Measurements from ENCODE around the gene NSF.

Gene NSF

GRCh38 chr17:46758614-46759013 lies 168.1 kb downstream of the NSF start:
- DNase-seq (ENCODE audit: low read depth), result no peak
- no peak overlapping the region for H3K4me3 ChIP-seq (ENCODE audit: low read depth, low read length)
- no peak for TF ChIP-seq CTCF (IDR thresholded peaks at IDR 0.05; ENCODE audit: insufficient read depth, low read depth, low read length, missing control alignments)

- DNase-seq (ENCODE audit: low read depth), result no peak
- TF ChIP-seq CTCF (IDR thresholded peaks at IDR 0.05; ENCODE audit: insufficient read depth, low read depth, low read length, missing control alignments), result no peak
- H3K4me3 ChIP-seq (ENCODE audit: low read depth, low read length), result no peak overlapping the region
Measured at GRCh38 chr17:46759141-46759540, 168.7 kb downstream of the NSF start.

DNA sequence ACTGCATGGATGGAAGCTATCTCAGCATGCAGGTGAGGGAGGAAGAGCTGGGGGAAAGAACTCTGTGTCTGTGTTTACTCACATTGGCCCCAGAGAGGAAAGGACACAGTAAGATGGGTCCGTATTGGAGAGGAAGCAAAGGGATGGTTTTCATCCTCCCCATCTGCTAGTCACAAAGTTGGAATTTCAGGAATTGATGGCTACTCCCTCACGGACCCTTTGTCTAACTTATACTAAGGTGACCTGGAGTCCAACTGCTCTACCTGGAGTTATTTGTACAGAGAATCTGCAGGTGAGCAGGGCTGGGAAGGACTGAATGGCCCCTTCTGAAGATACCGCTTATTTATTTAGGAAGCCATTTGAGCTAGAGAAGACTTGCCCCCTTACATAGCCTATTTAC lies 172.9 kb downstream of the NSF start:
- no peak overlapping the region for H3K4me3 ChIP-seq (ENCODE audit: low read depth, low read length)
- no peak for TF ChIP-seq CTCF (IDR thresholded peaks at IDR 0.05; ENCODE audit: insufficient read depth, low read depth, low read length, missing control alignments)
- DNase-seq (ENCODE audit: low read depth), result no peak

DNA sequence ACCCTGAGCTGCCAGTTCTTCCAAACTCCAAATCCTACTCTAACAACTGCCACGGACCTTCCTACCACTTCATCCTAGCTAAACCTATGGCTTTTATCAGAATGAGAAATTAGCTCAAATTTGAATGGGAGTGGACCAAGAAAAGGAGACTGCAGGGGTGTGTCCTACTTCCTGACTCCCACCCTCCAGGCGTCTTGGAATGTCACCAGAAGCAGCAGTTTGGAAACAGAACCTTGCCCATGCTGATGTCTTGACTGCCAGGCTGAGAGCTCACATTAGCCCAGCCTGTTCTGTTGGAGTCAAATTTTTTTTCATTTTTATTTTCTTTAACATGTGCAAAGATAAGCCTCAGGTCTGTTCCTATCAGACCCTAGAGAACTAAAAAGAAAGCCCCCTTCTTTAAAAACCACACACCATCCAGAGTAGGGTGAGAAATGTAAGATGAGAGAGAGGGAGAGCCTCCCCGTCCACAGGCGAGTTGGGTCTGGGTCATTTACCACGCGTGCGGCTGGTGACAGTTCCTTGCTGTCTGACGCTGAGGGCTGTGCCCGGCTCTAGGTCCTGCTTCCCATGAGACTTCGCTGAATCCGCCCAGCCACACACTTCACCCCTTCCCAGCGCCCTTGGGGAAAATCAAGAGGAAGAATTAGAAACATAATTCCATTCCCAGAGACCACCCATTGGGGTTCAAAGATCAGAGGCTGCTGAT lies 173.7 kb downstream of the NSF start:
- no peak for TF ChIP-seq CTCF (IDR thresholded peaks at IDR 0.05; ENCODE audit: insufficient read depth, low read depth, low read length, missing control alignments)
- DNase-seq (ENCODE audit: low read depth), result no peak
- no peak overlapping the region for H3K4me3 ChIP-seq (ENCODE audit: low read depth, low read length)

DNA sequence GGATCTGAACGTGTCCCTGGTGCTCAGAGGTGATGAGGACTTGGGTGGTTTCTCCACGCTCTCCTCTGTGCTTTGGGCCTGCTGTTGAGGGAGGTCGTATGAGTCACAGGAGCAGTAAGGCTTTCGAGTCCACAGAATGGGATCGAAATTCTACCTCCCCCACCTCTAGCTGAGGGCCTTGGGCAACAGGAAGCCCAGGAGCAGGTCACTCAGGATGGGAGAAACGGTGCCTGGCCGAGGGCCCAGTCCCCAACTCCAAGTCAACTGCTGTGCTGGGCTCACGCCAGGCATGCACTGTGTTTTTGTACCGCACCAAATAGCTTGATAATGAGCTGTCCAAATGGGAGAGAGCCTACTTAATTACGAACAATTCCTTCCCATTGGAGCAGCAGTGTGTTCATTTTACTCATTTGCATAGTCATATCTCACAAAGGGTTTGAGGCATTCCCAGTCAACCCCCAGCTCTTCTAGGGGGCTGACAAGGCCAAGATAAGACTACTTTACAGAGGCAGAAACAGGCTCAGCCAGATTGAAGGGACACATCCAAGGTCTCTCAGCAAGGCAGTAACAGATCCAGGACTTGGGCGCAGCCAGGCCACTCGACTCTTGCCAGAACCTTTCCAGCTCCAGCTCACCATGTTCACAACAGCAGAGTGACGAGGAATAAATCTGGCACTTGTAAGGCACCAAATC lies 174.4 kb downstream of the NSF start:
- no peak for TF ChIP-seq CTCF (IDR thresholded peaks at IDR 0.05; ENCODE audit: insufficient read depth, low read depth, low read length, missing control alignments)
- DNase-seq (ENCODE audit: low read depth), result no peak
- H3K4me3 ChIP-seq (ENCODE audit: low read depth, low read length), result no peak overlapping the region

DNA sequence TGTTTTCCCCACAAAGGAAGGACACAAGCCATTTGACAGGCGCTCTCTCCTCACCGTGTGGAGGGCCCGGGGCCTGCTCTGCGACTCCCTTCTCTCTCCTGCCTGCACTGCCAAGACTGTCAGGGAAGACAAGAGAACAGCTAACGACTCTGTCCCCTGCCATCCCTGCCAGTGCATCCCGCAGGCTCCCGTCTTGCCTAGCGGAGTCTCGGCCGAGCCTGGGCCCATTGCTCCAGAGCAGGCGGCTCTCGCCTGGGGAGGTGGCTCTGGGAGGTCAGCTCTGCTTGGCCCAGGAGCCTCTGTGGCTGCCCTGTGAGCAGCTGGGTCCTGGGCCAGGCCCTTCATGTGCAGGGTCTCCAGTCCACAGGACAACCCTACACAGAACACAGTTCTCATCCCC lies 175.0 kb downstream of the NSF start:
- TF ChIP-seq CTCF (IDR thresholded peaks at IDR 0.05; ENCODE audit: insufficient read depth, low read depth, low read length, missing control alignments), result no peak
- H3K4me3 ChIP-seq (ENCODE audit: low read depth, low read length), result no peak overlapping the region
- no peak for DNase-seq (ENCODE audit: low read depth)

Measured in GM12865 (cell line).